GM18861 (cell line): ENCODE data around the gene CDC20.
A peak's percentile ranks its signal among the peaks of the same experiment; 100 is the strongest.
"Not testable (repeated sequence)": the region's sequence is repeated elsewhere in the genome, so short reads cannot be mapped to it uniquely, and the experiment has no call there.

Source experiments
- ATAC-seq: cut with Tn5 transposase; IDR thresholded peaks from one replicate; pipeline ENCODE4 v1.9.1; 2021; ENCODE audit not compliant: unreplicated experiment

Gene CDC20

GRCh38 chr1:43354471-43354870 lies 4.3 kb upstream of the CDC20 start:
- ATAC-seq, result no peak

DNA sequence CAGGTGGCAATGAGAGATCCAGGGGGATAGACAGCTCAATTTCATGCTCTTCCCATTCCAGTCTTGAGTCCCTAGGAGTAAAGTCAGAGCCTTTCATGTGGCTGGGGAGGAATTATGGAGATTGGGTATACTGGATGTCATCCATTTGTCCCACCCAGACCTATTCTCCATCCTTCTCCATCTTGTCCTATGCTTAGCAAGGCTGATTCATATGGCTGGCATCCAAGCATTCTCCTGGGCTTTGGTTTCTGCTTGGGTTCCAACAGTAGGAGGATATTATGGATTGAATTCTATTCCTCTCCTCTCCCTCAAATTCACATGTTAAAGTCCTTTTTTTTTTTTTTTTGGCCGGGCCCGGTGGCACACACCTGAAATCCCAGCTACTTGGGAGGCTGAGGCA lies 3.8 kb upstream of the CDC20 start:
- no peak for ATAC-seq

DNA sequence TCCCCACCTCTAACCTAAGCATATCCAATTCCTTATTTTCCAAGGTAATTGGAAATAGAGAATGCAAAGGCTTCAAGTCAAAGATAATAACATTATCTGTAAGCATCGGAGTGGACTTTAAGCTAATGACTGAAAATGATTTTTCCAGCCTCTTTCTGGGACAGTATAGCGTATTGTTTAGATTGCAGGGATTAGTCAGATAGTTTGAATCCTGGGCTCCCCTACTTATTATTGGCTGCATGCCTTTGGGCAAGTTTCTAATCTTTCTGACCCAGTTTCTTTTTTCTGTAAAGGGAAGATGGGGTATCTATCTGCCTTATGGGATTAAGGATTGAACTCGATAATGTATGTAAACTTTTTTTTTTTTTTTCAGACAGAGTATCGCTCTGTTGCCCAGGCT lies 1.5 kb upstream of the CDC20 start:
- ATAC-seq, result no peak

- no peak for ATAC-seq
Measured at GRCh38 chr1:43358121-43358745, 548 bp upstream of the CDC20 start.

DNA sequence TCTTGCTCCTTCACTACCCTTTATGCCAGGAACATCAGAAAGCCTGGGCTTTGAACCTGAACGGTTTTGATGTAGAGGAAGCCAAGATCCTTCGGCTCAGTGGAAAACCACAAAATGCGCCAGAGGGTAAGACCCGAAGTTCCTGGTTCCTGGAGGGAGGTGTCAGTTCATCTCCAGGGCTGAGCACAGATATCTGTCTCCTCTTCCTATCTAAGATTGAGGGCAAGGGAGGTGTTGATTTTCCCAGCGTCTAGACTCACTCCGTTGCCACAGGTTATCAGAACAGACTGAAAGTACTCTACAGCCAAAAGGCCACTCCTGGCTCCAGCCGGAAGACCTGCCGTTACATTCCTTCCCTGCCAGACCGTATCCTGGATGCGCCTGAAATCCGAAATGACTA lies 915 bp downstream of the CDC20 start:
- no peak for ATAC-seq

DNA sequence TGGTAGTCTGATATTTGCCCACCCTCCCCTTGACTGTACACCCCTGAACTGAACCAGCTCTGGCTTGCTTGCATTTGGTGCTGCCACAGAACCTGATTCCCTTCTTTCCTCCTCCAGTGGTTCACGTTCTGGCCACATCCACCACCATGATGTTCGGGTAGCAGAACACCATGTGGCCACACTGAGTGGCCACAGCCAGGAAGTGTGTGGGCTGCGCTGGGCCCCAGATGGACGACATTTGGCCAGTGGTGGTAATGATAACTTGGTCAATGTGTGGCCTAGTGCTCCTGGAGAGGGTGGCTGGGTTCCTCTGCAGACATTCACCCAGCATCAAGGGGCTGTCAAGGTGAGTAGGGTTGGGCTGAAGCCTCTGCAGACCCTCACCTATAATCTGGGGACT lies 1.8 kb downstream of the CDC20 start:
- ATAC-seq, result no peak

GRCh38 chr1:43363283-43363934 lies 4.6 kb downstream of the CDC20 start:
- ATAC-seq, result no peak

DNA sequence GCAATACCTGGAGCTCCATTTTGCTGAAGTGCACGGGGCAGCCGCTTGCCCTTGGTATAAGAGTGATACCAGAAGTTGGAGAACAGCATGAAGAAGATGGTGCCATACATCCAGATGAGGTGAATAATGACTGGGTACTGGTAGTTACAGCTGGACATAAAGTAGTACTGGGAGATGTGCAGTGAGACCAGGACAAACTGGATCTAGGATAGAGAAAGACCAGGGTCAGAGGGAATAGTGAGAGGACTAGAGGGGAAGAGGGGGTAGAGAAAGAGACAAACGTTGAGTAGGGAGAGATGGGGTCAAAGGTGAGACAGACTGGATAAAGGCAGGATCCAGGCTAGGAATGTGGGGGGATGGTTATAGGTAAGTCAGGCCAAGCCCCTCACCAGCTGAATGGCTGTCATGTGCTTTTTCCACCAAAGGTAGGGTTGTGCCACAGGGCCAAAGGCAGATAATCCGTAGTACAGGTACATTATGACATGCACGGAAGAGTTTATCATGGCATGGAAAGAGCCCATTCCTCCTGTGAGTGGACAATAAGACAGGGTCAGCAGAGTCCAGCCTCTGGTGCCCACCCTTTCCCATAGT lies 5.2 kb downstream of the CDC20 start:
- ATAC-seq, result no peak

GRCh38 chr1:43365678-43366077 lies 6.9 kb downstream of the CDC20 start:
- no peak for ATAC-seq

- ATAC-seq, result no peak
Measured at GRCh38 chr1:43366179-43366578, 7.4 kb downstream of the CDC20 start.

DNA sequence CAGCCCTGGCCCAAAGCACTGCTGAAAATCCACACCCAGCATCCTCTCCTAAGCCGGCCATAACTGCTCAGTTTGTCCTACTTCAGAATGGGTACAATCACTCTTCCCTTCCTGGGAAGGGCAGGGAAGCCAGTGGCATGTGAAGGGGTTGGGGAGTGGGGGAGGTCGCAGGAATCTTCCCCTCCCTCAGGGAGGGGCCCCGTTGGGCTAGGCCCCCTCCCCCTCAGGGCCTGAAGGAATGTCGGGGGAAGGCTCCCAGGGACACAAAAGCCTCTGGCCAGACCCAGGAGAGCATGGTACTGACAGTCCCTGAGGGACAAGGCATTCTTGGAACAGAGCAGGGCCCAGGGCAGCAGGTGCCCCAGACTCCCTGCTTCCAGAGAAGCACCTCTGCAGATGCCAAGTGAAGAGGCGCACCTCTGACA lies 7.8 kb downstream of the CDC20 start:
- no peak for ATAC-seq

DNA sequence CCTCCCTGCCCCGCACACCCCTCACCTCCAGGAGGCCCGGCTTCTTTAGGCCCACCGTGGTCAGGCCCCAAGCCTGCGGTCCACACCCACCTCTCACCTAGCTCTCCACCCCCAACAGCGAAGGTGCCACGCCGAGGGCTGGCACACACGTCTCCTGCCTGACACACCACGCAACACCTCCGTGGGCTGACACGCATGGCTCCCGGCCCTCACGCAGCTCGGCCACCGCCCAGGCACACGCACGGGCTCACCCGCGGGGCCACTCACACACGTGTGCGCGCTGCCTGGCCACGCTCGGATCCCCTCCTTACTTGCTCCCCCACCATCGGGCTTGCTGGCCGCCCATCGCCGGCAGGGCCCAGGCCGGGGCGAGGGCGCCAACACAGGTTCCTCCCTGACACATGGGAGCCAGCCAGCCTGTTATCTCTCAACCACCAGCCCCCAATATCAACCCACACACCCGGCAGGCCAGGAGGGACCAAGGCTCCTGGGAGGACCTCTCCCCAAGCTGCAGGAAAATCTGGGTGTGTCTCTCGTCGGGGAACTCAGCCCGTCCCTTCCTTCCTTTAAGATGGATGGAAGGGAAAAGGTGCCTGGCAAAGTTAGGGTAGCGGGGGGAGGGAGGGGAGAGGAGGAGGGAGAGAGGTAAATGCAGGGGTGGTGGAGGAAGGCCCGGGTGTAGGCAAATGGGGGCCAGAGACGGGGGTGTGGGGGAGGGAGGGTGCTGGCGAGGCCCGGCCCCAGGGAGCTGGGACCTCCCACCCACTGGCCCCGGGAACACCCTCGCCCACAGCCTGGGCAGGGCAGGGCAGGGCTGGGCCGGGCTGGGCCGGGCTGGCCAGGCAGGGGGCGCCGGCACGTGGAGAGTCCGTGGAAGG lies 8.5 kb downstream of the CDC20 start:
- ATAC-seq, result peak; percentile 26

- ATAC-seq, result peak; percentile 55
Measured at GRCh38 chr1:43367904-43368645, 9.3 kb downstream of the CDC20 start, which contains the start of gene ELOVL1. ELOVL1 (minus strand) TSS chr1:43368011; CDS start chr1:43365609, 2,402 bp downstream.

GRCh38 chr1:43368646-43369020 lies 9.9 kb downstream of the CDC20 start:
- no peak for ATAC-seq

DNA sequence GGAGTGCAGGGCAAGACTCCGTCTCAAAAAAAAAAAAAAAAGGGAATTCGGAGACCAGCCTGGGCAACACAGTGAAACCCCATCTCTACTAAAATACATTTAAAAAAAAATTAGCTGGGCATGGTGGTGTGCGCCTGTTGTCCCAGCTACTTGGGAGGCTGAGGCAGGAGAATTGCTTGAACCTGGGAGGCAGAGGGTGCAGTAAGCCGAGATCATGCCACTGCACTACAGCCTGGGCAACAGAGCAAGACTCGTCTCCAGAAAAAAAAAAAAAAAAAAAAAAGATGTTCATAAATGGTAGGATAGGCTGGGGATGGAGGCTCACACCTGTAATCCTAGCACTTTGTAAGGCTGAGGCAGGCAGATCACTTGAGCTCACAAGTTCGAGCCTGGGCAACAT lies 11.0 kb downstream of the CDC20 start:
- ATAC-seq, result not testable (repeated sequence)

DNA sequence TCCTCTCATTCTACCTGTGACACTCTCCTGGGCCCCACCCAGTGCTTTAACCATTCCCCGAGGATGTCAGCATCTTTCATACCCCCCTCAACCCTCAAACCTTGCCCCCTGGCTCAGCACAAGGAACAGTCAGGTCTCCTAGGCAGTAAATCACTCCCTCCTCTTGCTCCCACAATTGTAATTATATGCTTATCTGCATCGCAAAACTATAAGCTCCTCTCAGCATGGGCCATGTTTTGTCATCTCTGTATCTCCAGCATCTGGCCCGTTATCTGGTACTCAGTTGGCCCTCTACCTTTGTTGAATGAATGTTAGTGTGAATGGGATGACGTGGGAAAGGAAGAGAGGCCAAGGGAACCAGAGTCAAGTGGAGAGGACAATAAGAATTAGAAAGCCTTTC lies 11.8 kb downstream of the CDC20 start:
- no peak for ATAC-seq

GRCh38 chr1:43372172-43372571 lies 13.4 kb downstream of the CDC20 start:
- no peak for ATAC-seq

DNA sequence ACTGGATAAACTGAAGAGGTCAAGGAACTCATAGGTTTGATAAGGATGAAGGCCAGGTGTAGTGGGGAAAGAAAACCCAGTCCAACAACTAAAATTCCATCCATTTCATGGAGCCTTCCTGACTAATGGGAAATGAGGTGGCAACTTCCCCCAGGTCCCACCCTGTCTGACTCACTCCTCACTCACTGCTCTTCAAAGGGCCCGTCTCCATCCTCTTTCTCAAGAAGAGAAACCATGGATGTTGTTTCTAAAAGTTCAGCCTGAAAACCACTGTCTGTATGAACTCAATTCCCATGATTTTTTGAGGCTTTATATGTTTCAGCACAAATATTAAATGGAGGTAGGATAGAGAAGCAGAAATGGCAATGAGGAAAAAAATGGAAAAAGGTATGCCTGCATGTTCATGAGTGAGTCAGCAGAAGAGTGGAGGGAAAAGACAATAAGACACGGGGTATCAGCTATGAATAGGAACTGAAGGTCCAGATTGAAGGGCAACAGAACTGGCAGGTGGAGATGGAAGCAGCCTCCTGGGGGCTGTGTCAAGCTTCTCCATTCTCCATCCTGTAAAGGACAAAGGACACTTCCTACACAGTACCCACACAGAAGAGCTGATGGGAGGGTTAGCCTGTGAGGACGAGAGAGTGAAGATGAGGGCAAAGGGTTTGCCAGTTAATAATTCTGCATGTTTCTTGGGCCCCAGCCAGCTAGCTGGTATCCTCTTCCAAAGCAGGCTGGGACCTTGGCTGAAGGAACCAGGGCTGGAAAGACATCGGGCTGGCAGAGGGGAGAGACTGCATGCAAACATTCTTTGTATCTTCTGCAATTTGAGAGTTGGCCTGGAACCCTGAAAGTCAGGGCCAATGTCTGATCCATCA lies 14.5 kb downstream of the CDC20 start:
- ATAC-seq, result no peak

- ATAC-seq, result no peak
Measured at GRCh38 chr1:43376723-43377235, 18.0 kb downstream of the CDC20 start.

GRCh38 chr1:43377831-43378230 lies 19.1 kb downstream of the CDC20 start:
- no peak for ATAC-seq
